A549 (cell line): ENCODE measurements around the gene TEPSIN. TPM values are rescaled to one million over a fixed set of nuclear protein-coding genes. Genes with fewer than 3 reads are reported as not detected.

Experiments used
- ATAC-seq, 2 experiments: fragments of 200-7000 bp in 1 of 2; fragments of >200 bp in 1 of 2; cut with Nextera tagmentation in 1 of 2; cut with Tn5 transposase in 1 of 2; 3 replicates each; pipeline versions ENCODE4 v1.8.0 to v1.9.1; 2018 to 2020; ENCODE audit warnings: mild to moderate bottlenecking in 1 of 2, moderate library complexity in 1 of 2
- CTCF ChIA-PET: fragments of 300-600 bp; sonication (Branson Sonifier 250); formaldehyde crosslinking; extraction: SDS; loops from one replicate; lab custom pipeline; 2021; ENCODE audit warnings: antibody characterized with exemption, inconsistent platforms; lab: Yijun Ruan, JAX
- POLR2A ChIA-PET: fragments of 350-600 bp; formaldehyde crosslinking; extraction: SDS; loops from one replicate; lab custom pipeline; 2021; ENCODE audit warnings: antibody characterized with exemption, inconsistent platforms; lab: Yijun Ruan, JAX
- DNase-seq, 2 experiments: peaks; one replicate each; pipeline versions ENCODE4 v3.0.0 to v3.0.0-alpha.2; 2011 to 2016; ENCODE audit warnings: low read depth in 1 of 2, low spot score in 1 of 2
- FAIRE-seq: peaks from 2 replicates; lab custom pipeline; 2011; peaks lifted over from hg19 to GRCh38; lab: Jason Lieb, UNC
- H3K27ac ChIP-seq, 2 experiments: fragments of >200 bp; sonication (Bioruptor Twin); formaldehyde crosslinking; 3 replicates each; pipeline ENCODE4 v1.5.1; 2016 to 2017
- H3K4me1 ChIP-seq: fragments of >200 bp; sonication (Bioruptor Twin); formaldehyde crosslinking; 3 replicates; pipeline ENCODE4 v1.6.1; 2016
- H3K4me2 ChIP-seq: fragments of >200 bp; sonication (Bioruptor Twin); formaldehyde crosslinking; 3 replicates; pipeline ENCODE4 v1.6.1; 2016
- H3K4me3 ChIP-seq: fragments of >200 bp; sonication (Bioruptor Twin); formaldehyde crosslinking; 3 replicates; pipeline ENCODE4 v1.5.1; 2016
- H3K9me3 ChIP-seq: fragments of >200 bp; sonication (Bioruptor Twin); formaldehyde crosslinking; 3 replicates; pipeline ENCODE4 v1.6.1; 2016
- BHLHE40 ChIP-seq: IDR thresholded peaks from 2 replicates; pipeline ENCODE4 v1.6.1; 2012; ENCODE audit warnings: low read depth, low read length, inconsistent platforms
- CHD2 ChIP-seq: fragments of 150-350 bp; IDR thresholded peaks from 2 replicates; pipeline ENCODE4 v1.6.1; 2014; ENCODE audit warnings: low read length; ENCODE audit not compliant: partially characterized antibody
- EHMT2 ChIP-seq: fragments of 200-600 bp; sonication (generic); IDR thresholded peaks from 2 replicates; pipeline ENCODE4 v1.6.1; 2016; ENCODE audit warnings: antibody characterized with exemption, low read depth, mild to moderate bottlenecking, moderate library complexity
- HEYL ChIP-seq: fragments of 250-450 bp; sonication (Bioruptor Pico); IDR thresholded peaks from 2 replicates; pipeline ENCODE4 v1.8.0; 2021; ENCODE audit warnings: mild to moderate bottlenecking, moderate library complexity
- HOXB5 ChIP-seq: fragments of 250-450 bp; sonication (Bioruptor Pico); IDR thresholded peaks from 2 replicates; pipeline ENCODE4 v1.5.0; 2020; ENCODE audit warnings: mild to moderate bottlenecking, moderate library complexity
- KDM1A ChIP-seq: fragments of 200-600 bp; sonication (generic); IDR thresholded peaks from 2 replicates; pipeline ENCODE4 v1.6.1; 2016; ENCODE audit warnings: low read depth, mild to moderate bottlenecking
- MAFK ChIP-seq: fragments of 450-650 bp; IDR thresholded peaks from 2 replicates; pipeline ENCODE4 v1.6.1; 2014; ENCODE audit not compliant: partially characterized antibody
- MAZ ChIP-seq: fragments of 150-350 bp; IDR thresholded peaks from 2 replicates; pipeline ENCODE4 v1.6.1; 2014; ENCODE audit warnings: antibody characterized with exemption, low read depth, low read length, borderline replicate concordance
- MYC ChIP-seq: IDR thresholded peaks from 2 replicates; pipeline ENCODE4 v1.6.1; 2012; ENCODE audit warnings: mild to moderate bottlenecking, inconsistent platforms, low read length, improper control_type of control experiment, borderline replicate concordance
- NFE2L2 ChIP-seq: fragments of 150-350 bp; conservative IDR thresholded peaks from 2 replicates; pipeline ENCODE4 v1.6.1; 2014; ENCODE audit warnings: low read length
- RAD21 ChIP-seq, 2 experiments: fragments of >200 bp in 1 of 2; sonication (Bioruptor Twin) in 1 of 2; formaldehyde crosslinking in 1 of 2; IDR thresholded peaks in 1 of 2; conservative IDR thresholded peaks in 1 of 2; 2 replicates in 1 of 2; 3 replicates in 1 of 2; pipeline ENCODE4 v1.6.1; 2012 to 2018; ENCODE audit warnings: inconsistent platforms in 1 of 2
- SMC3 ChIP-seq: fragments of >200 bp; sonication (Bioruptor Twin); formaldehyde crosslinking; IDR thresholded peaks from 3 replicates; pipeline ENCODE4 v1.6.1; 2018; ENCODE audit warnings: inconsistent platforms
- SREBF2 ChIP-seq: fragments of 450-650 bp; IDR thresholded peaks from 2 replicates; pipeline ENCODE4 v1.6.1; 2014; ENCODE audit warnings: mild to moderate bottlenecking, moderate library complexity
- TP53 ChIP-seq: fragments of 250-450 bp; sonication (Bioruptor Pico); IDR thresholded peaks from 2 replicates; pipeline ENCODE4 v1.5.0; 2021; ENCODE audit warnings: mild to moderate bottlenecking, moderate library complexity
- ZFP36 ChIP-seq: fragments of 450-650 bp; IDR thresholded peaks from 2 replicates; pipeline ENCODE4 v1.6.1; 2014; ENCODE audit warnings: borderline replicate concordance; ENCODE audit not compliant: partially characterized antibody
- WGBS: methylation state at CpG from one replicate; pipeline ENCODE4 v1.1.6; 2017; ENCODE audit errors: missing lambda C conversion rate; 5-methylcytosine and 5-hydroxymethylcytosine counted together
- polyA plus RNA-seq, 4 experiments: library from polyadenylated mRNA; depleted of rRNA in 3 of 4; stranded (reverse); fragments of >200 nt; fragmentation: RNase III in 1 of 4; extraction: RNeasy Plus Mini Kit Qiagen cat#74134 plus additional on column Dnase treatment in 1 of 4; gene quantifications; 2 replicates in 3 of 4; 3 replicates in 1 of 4; pipeline ENCODE4 v1.2.3, GENCODE V29; 2011 to 2017
- TF ChIP-seq, protein P1 (sequence below): fragments of >200 bp; sonication (Bioruptor Twin); formaldehyde crosslinking; IDR thresholded peaks from 2 replicates; pipeline ENCODE4 v1.6.1; 2016
- TF ChIP-seq, protein P2 (sequence below): fragments of 200-600 bp; sonication (generic); IDR thresholded peaks from 2 replicates; pipeline ENCODE4 v1.6.1; 2016; ENCODE audit warnings: antibody characterized with exemption, mild to moderate bottlenecking, moderate library complexity
- TF ChIP-seq, protein P3 (sequence below): fragments of 450-650 bp; IDR thresholded peaks from 2 replicates; pipeline ENCODE4 v1.6.1; 2014; ENCODE audit warnings: antibody characterized with exemption

The TEPSIN gene
- polyA plus RNA-seq, 2 of the 4 experiments (the other 2 are of a cell fraction): 12.5 to 31.3 TPM

DNA sequence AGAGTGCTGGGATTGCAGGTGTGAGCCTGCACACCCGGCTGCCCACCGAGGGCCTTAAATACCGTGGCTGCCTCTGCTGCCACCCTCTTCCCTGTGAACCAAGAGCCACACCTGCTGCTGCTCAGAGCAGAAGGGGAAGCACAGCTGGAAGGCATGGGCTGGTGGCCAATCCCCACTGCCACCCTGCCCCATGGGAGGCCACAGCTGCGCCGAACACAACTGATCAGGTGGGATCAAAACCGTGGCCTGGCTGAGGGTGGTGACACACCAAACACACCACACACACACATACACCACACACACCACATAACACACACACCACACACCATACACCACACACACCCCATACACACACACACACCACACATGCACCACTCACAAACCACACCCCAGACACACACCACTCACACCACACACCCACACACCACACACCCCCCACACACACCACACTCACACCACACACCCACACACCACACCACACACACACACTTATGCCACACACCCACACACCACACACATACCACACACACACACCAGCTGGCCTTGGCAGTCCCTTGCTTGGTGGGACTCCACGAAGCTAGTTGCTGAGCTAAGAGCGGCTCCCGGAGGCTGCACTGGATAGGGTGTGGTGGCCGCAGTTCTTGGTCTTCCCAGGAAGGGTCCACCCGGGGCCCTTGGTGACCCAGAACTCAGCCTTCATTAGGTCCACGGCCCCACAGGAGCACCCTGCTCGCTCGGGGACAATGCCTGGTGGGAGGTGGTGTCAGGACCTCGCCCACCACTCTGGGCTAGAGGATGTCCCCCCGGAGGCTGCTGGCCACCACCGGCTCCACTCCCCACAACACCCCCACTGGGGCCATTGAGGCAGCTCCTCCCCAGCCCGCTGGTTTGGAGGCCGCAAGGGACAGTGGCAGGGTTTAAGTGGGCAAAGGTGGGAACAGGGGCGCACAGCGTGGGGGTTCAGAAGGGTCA is 31.0 kb downstream of the TEPSIN start:
- no peaks in the 10 kb centered on the region for H3K9me3 ChIP-seq
- H3K27ac ChIP-seq: no peak overlapping the region
- DNase-seq (no peak), ATAC-seq (no peak), FAIRE-seq (no peak)
- no peak overlapping the region for H3K4me2 ChIP-seq
- ChIA-PET POLR2A (no interaction called here), CTCF (interaction anchor here (0.8 to 13.7 kb wide), 8 partner anchors 9 to 110 kb away, joined by 3 to 175 read pairs (median 4); no protein-coding TSS in a partner anchor)
- no peak overlapping the region for H3K4me3 ChIP-seq
- TF ChIP-seq TP53 (CRISPR knock-in tag) (no peak), MAZ (no peak), EHMT2 (no peak), KDM1A (no peak), SMC3 (no peak), NFE2L2 (no peak), ZFP36 (no peak), HOXB5 (no peak), MYC (no peak)
- TF ChIP-seq, protein P1, sequence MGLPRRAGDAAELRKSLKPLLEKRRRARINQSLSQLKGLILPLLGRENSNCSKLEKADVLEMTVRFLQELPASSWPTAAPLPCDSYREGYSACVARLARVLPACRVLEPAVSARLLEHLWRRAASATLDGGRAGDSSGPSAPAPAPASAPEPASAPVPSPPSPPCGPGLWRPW: no peak
- 87% methylated on average over 17 of the region's 21 CpGs for WGBS
- no peaks in the 10 kb centered on the region for H3K4me1 ChIP-seq

DNA sequence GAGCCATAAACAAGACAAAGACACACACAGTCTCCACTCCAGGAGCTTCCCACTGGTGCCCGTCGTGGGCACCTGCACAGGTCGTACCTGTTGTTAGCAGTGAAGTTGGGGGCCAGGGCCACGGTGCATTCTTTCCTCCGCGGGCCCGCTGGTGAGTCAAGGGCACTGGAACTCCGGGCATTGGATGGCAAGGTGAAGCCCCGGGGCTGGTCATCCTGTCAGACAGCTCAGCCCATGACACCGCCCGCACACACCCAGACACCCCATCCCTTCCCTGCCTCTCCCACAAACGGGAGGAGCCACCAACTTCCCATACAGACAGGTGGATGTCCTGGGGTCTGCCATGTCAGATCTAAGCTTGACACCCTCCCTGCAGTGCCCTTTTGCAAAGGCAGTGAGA is 32.2 kb downstream of the TEPSIN start:
- Histone ChIP-seq H3K4me2 (no peak overlapping the region), H3K4me1 (no peaks in the 10 kb centered on the region), H3K9me3 (no peaks in the 10 kb centered on the region), H3K4me3 (no peak overlapping the region)
- ATAC-seq (0 out of 6 replicates have a peak, but pooled peaks of 1 of the 2 experiments have one; percentile 11), DNase-seq (no peak)
- ChIA-PET CTCF (interaction anchor here (1.5 to 13.7 kb wide), 6 partner anchors 11 to 183 kb away, joined by 3 to 175 read pairs (median 7); no protein-coding TSS in a partner anchor), POLR2A (no interaction called here)
- no peak for TF ChIP-seq HEYL
- no peak for TF ChIP-seq CHD2
- TF ChIP-seq, all 56 proteins: peak for 0
- no peak overlapping the region for H3K27ac ChIP-seq
- no peak for FAIRE-seq
- WGBS: 90% methylated on average over 12 of the region's 12 CpGs

DNA sequence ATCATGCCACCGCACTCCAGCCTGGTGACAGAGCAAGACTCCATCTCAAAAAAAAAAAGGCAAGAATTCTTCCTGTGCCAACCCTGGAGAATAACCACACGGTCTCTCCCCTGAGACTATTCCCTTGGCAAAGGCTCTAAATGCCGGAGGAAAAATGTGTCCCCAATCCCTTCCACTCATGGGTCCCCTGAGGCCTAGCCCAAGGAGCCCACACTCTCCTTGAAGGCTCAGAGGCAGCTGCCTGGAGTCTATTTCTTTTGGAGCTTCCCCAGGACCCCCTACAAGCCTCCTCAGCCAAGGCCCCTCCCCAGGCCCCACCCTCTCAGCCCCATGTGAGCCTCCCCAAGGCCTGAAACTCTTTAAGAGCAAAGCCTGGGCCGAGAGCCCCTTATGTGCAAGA is 32.7 kb downstream of the TEPSIN start:
- FAIRE-seq (no peak), DNase-seq (no peak), ATAC-seq (no peak)
- ChIA-PET POLR2A (no interaction called here), CTCF (interaction anchor here (1.5 to 13.7 kb wide), 6 partner anchors 10 to 182 kb away, joined by 3 to 175 read pairs (median 7); no protein-coding TSS in a partner anchor)
- WGBS: 79% methylated on average over 4 of the region's 4 CpGs
- H3K27ac ChIP-seq: no peak overlapping the region
- TF ChIP-seq, protein P2, sequence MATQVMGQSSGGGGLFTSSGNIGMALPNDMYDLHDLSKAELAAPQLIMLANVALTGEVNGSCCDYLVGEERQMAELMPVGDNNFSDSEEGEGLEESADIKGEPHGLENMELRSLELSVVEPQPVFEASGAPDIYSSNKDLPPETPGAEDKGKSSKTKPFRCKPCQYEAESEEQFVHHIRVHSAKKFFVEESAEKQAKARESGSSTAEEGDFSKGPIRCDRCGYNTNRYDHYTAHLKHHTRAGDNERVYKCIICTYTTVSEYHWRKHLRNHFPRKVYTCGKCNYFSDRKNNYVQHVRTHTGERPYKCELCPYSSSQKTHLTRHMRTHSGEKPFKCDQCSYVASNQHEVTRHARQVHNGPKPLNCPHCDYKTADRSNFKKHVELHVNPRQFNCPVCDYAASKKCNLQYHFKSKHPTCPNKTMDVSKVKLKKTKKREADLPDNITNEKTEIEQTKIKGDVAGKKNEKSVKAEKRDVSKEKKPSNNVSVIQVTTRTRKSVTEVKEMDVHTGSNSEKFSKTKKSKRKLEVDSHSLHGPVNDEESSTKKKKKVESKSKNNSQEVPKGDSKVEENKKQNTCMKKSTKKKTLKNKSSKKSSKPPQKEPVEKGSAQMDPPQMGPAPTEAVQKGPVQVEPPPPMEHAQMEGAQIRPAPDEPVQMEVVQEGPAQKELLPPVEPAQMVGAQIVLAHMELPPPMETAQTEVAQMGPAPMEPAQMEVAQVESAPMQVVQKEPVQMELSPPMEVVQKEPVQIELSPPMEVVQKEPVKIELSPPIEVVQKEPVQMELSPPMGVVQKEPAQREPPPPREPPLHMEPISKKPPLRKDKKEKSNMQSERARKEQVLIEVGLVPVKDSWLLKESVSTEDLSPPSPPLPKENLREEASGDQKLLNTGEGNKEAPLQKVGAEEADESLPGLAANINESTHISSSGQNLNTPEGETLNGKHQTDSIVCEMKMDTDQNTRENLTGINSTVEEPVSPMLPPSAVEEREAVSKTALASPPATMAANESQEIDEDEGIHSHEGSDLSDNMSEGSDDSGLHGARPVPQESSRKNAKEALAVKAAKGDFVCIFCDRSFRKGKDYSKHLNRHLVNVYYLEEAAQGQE: no peak
- TF ChIP-seq SREBF2: no peak
- TF ChIP-seq HOXB5: no peak
- TF ChIP-seq MAFK: no peak
- TF ChIP-seq, protein P1: no peak
- TF ChIP-seq, protein P3, sequence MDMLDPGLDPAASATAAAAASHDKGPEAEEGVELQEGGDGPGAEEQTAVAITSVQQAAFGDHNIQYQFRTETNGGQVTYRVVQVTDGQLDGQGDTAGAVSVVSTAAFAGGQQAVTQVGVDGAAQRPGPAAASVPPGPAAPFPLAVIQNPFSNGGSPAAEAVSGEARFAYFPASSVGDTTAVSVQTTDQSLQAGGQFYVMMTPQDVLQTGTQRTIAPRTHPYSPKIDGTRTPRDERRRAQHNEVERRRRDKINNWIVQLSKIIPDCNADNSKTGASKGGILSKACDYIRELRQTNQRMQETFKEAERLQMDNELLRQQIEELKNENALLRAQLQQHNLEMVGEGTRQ: no peak
- TF ChIP-seq RAD21 (conservative IDR thresholded peaks at IDR 0.05 in 1 of 2, IDR thresholded peaks at IDR 0.05 in 1 of 2): no peak
- TF ChIP-seq EHMT2: no peak
- no peak for TF ChIP-seq BHLHE40
- no peaks in the 10 kb centered on the region for H3K4me1 ChIP-seq
- no peak overlapping the region for H3K4me3 ChIP-seq
- H3K4me2 ChIP-seq: no peak overlapping the region
- no peaks in the 10 kb centered on the region for H3K9me3 ChIP-seq
